ES-I3 (cell line): ENCODE data around the gene FRS2.

Experiments
- H3K36me3 ChIP-seq: 2 replicates; pipeline ENCODE4 v1.6.1; 2013; ENCODE audit warnings: mild to moderate bottlenecking, low read length, control low read depth, moderate library complexity; ENCODE audit not compliant: insufficient read depth
- H3K4me1 ChIP-seq: 2 replicates; pipeline ENCODE4 v1.6.1; 2013; ENCODE audit warnings: mild to moderate bottlenecking, control low read depth, low read length; ENCODE audit not compliant: insufficient read depth
- H3K9ac ChIP-seq: 2 replicates; pipeline ENCODE4 v1.6.1; 2013; ENCODE audit warnings: low read depth, mild to moderate bottlenecking, low read length, moderate library complexity
- H3K9me3 ChIP-seq: 2 replicates; pipeline ENCODE4 v1.6.1; 2013; ENCODE audit warnings: mild to moderate bottlenecking, low read length, moderate library complexity; ENCODE audit not compliant: control insufficient read depth, insufficient read depth

Gene FRS2

DNA sequence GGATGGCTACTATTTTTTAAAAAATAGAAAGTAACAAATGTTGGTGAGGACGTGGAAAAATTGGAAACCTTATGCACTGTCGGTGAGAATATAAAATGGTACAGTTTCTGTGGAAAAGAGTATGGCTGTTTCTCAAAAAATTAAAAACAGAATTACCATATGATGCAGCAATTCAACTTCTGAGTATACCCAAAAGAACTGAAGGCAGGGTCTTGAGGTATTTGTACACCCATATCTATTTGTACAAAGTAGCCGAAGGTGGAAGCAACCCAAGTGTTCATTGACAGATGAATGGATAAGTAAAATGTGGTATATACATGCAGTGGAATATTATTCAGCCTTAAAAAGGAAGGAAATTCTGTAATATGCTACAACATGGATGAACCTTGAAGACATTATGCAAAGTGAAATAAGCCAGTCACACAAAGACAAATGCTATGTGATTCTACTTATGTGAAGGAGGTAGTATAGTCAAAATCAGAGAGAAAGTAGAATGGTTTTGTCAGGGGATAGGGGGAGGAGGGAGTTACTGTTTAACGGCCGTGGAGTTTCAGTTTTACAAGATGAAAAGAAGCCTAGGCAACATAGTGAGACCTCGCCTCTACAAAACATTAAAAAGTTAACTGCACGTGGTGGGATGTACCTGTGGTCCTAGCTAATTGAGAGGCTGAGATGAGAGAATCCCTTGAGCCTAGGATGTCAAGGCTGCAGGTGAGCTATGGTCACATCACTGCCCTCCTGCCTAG is 76.7 kb downstream of the FRS2 start:
- Histone ChIP-seq H3K9me3 (no peaks in the 10 kb centered on the region; the same call in 1 of the 2 replicates), H3K36me3 (no peaks in the 10 kb centered on the region), H3K9ac (no peak overlapping the region), H3K4me1 (no peaks in the 10 kb centered on the region)

DNA sequence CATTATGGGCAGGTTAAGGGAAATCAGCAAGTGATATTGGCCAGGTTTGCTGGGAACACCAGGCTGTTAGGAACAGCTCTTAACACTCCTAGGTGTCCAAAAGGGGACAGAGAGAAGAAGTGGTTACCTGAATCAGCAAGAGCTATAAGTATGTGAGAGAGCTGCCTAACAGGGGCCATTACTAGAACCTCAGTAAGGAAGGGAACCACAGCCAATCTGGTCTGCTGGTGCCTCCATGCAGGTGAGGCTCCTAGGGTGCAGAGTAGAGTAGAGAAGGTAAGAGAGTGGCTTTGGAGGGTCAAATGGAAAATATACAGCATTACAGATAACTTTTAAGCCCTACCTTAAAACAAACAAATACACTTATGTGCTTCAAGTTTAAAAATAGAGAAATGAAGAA is 78.5 kb downstream of the FRS2 start:
- H3K36me3 ChIP-seq, result no peaks in the 10 kb centered on the region
- H3K9me3 ChIP-seq, result no peaks in the 10 kb centered on the region; the same call in 1 of the 2 replicates
- H3K9ac ChIP-seq, result no peak overlapping the region
- peaks cover 3% of the 10 kb centered on the region; the same call in 1 of the 2 replicates for H3K4me1 ChIP-seq

DNA sequence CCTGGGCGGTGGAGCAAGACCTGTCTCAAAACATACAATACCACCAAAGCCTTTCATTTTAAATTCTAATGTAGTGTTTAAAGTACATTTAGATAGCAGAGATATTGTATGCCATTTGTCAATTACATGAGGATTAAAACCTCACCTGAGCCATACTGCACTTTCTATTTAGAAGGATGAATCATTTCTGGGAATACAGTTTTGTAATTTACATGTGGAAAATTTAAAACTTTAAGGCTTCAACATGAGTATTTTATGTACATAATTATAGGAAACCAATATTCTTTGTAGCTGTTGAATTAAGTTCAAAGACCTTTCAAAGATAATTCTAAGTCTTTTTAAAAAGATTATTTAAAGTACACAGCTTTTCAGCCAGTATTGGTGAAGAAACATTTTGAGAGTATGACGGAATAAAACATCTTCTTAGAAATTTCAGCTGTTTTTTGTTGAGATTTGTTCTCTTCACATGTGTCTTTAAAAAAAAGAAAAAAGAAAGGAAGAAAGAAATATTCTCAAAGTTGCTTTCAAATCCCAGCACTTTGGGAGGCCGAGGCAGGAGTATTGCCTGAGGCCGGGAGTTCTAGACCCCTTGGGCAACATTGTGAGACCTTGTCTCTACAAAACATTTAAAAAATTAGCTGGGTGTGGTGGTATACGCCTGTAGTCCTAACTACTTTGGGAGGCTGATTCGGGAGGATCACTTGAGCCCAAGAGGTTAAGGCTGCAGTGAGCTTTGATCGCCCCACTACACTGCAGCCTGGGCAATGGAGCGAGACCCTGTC is 80.6 kb downstream of the FRS2 start:
- H3K4me1 ChIP-seq, result peaks cover 5% of the 10 kb centered on the region; the same call in 1 of the 2 replicates
- H3K36me3 ChIP-seq, result no peaks in the 10 kb centered on the region
- H3K9me3 ChIP-seq, result no peaks in the 10 kb centered on the region
- H3K9ac ChIP-seq, result no peak overlapping the region

GRCh38 chr12:69553628-69554248 is 83.5 kb downstream of the FRS2 start:
- no peaks in the 10 kb centered on the region for H3K36me3 ChIP-seq
- H3K9ac ChIP-seq, result no peak overlapping the region
- H3K4me1 ChIP-seq, result peaks cover 5% of the 10 kb centered on the region; the same call in 1 of the 2 replicates
- no peaks in the 10 kb centered on the region for H3K9me3 ChIP-seq

GRCh38 chr12:69555461-69555860 is 85.3 kb downstream of the FRS2 start:
- H3K4me1 ChIP-seq, result peaks cover 5% of the 10 kb centered on the region; the same call in 1 of the 2 replicates
- no peaks in the 10 kb centered on the region for H3K9me3 ChIP-seq
- H3K9ac ChIP-seq, result no peak overlapping the region
- H3K36me3 ChIP-seq, result no peaks in the 10 kb centered on the region

DNA sequence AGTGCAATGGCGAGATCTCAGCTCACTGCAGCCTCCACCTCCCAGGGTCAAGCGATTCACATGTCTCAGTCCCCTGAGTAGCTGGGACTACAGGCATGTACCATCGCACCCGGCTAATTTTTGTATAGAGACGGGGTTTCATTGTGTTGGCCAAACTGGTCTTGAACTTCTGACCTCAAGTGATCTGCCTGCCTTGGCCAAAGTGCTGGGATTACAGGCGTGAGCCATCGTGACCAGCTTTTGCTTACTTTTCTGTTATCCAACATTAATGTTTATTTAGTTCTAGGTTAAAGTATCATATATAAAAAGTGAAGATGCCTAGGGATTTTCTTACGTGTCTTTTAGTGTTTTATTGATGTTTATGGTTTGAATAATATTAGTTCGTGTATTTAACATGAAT is 86.2 kb downstream of the FRS2 start:
- Histone ChIP-seq H3K4me1 (peaks cover 5% of the 10 kb centered on the region; the same call in 1 of the 2 replicates), H3K9ac (no peak overlapping the region), H3K36me3 (no peaks in the 10 kb centered on the region), H3K9me3 (no peaks in the 10 kb centered on the region)

DNA sequence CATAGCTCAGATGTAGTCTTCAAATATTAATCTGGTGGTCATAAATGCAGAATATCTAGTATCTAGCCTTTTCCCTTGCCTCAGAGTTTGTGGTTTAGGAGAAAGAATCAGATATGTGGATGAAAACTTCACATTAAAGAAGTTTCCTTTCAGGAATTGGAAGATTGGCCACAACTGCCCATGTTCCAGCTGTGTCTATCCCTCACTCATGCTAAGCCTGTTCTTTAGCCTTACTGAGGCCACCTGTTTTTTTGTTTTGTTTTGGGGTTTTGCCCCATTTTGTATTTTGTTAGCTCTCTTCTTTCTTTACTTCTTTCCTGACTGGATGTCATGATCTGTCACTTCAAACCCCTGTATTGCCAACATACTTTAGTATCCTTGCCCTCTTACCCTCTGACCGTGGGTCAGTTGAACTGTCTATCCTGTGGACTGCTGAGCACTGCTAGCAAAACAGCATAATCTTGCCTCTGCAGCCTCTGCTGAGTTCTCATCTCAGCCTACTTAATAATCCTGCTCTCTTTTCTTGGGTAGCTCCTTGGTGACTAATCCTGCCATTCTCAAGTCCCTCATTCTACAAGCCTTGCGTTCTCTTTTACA is 93.1 kb downstream of the FRS2 start:
- Histone ChIP-seq H3K36me3 (peaks cover 3% of the 10 kb centered on the region; the same call in 1 of the 2 replicates), H3K4me1 (no peaks in the 10 kb centered on the region), H3K9ac (no peak overlapping the region), H3K9me3 (no peaks in the 10 kb centered on the region)

GRCh38 chr12:69566603-69567002 is 96.4 kb downstream of the FRS2 start:
- H3K4me1 ChIP-seq, result no peaks in the 10 kb centered on the region
- H3K9ac ChIP-seq, result no peak overlapping the region
- H3K9me3 ChIP-seq, result no peaks in the 10 kb centered on the region
- peaks cover 3% of the 10 kb centered on the region; the same call in 1 of the 2 replicates for H3K36me3 ChIP-seq

- H3K9me3 ChIP-seq, result no peaks in the 10 kb centered on the region
- H3K4me1 ChIP-seq, result no peaks in the 10 kb centered on the region
- H3K36me3 ChIP-seq, result peaks cover 5% of the 10 kb centered on the region; the same call in 1 of the 2 replicates
- no peak overlapping the region for H3K9ac ChIP-seq
Measured at GRCh38 chr12:69569236-69569635, 99.0 kb downstream of the FRS2 start.

GRCh38 chr12:69570000-69570516 is 99.9 kb downstream of the FRS2 start:
- Histone ChIP-seq H3K36me3 (peaks cover 5% of the 10 kb centered on the region; the same call in 1 of the 2 replicates), H3K9me3 (no peaks in the 10 kb centered on the region), H3K4me1 (no peaks in the 10 kb centered on the region), H3K9ac (no peak overlapping the region)

GRCh38 chr12:69570545-69571399 is 100.6 kb downstream of the FRS2 start:
- H3K4me1 ChIP-seq, result no peaks in the 10 kb centered on the region
- H3K36me3 ChIP-seq, result peaks cover 5% of the 10 kb centered on the region; the same call in 1 of the 2 replicates

DNA sequence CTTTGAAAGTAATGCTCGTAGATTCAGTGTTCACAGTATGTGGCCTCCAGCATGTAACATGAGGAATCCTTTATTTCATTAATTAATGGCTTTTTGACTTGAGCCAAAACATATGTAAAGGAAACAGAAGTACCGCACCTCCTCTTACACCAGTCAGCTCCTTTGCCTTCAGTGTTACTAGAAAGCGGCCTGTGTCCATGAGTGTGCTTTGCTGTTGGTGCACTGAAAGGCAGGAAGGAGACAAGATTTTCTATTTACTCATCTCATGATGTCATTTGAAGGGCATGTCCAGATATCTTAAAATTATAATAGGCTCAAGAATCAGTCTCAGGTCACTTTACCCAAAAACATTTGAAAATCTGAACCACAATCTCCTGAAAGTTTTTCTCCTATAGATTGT is 105.2 kb downstream of the FRS2 start:
- H3K4me1 ChIP-seq, result no peaks in the 10 kb centered on the region
- H3K9ac ChIP-seq, result no peak overlapping the region
- H3K36me3 ChIP-seq, result peaks cover 5% of the 10 kb centered on the region; the same call in 1 of the 2 replicates
- H3K9me3 ChIP-seq, result no peaks in the 10 kb centered on the region

More at GRCh38 chr12:69570545-69571399, 100.6 kb downstream of the FRS2 start:
- Histone ChIP-seq H3K9me3 (no peaks in the 10 kb centered on the region), H3K9ac (no peak overlapping the region)

DNA sequence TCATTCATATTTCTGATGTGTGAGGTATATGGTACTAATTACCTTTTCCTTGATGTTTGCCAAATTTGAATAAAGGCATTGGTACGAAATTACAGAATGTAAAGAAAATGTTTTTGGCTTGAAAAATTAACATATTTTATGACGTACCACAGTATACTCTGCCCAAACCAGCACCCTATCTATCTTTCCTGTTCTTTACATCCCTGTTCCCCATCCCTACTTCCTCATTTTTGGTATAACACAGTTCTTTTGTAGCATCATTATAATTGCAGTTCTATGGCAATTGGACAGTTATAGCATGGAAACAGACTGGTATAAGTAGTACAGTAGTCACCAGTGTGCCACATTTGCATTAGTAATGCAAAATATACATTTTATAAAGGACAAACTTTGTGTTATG is 108.1 kb downstream of the FRS2 start:
- Histone ChIP-seq H3K9ac (no peak overlapping the region), H3K4me1 (no peaks in the 10 kb centered on the region), H3K9me3 (no peaks in the 10 kb centered on the region), H3K36me3 (peaks cover 5% of the 10 kb centered on the region; the same call in 1 of the 2 replicates)
